ENCODE results near the gene SUSD6. TPM values are rescaled to one million over a fixed set of nuclear protein-coding genes. Genes with fewer than 3 reads are reported as not detected.

Gene SUSD6
- total RNA-seq, 2 donors from 2014 or later: 24.6 to 25.1 TPM

DNA sequence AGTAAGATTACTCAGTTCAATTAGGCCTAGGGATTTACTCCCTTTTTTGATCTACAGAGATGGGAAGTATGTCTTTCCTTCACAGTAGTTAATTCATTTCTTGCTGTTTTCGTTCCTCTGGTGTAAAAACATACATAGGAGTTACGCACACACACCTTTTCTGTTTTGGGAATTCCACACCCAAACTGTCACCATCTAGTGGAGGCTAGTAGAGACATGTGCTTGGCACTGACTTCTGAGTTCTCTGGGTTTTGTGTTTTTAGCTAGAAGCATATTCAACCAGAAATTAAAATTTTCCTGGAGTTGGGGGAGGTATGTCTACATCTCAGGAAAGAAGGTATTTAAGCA lies 1.4 kb downstream of the SUSD6 start:
- peaks cover 62% of the 10 kb centered on the region for H3K4me1 ChIP-seq
- no peaks in the 10 kb centered on the region for H3K27me3 ChIP-seq
- ATAC-seq (no peak), DNase-seq (no peak)
- H3K36me3 ChIP-seq (replicated peaks in 1 of 2; ENCODE audit: insufficient read depth in 1 of 2, low read depth in 2 of 2): no peaks in the 10 kb centered on the region
- peak overlapping the region; percentile 73 to 99 (median 92) for H3K27ac ChIP-seq
- no peaks in the 10 kb centered on the region for H3K9me3 ChIP-seq
- intact Hi-C loops (cut with DNase I): loop anchor here (10.0 kb wide), 1 partner anchor 52 kb away; no protein-coding TSS in a partner anchor
- WGBS, 2 donors: 0 to 7% methylated on average over 2 of the region's 2 CpGs
- peak overlapping the region; percentile 3 to 51 for H3K4me3 ChIP-seq
- no peak for TF ChIP-seq POLR2A (IDR thresholded peaks at IDR 0.05)
- TF ChIP-seq, protein P1, sequence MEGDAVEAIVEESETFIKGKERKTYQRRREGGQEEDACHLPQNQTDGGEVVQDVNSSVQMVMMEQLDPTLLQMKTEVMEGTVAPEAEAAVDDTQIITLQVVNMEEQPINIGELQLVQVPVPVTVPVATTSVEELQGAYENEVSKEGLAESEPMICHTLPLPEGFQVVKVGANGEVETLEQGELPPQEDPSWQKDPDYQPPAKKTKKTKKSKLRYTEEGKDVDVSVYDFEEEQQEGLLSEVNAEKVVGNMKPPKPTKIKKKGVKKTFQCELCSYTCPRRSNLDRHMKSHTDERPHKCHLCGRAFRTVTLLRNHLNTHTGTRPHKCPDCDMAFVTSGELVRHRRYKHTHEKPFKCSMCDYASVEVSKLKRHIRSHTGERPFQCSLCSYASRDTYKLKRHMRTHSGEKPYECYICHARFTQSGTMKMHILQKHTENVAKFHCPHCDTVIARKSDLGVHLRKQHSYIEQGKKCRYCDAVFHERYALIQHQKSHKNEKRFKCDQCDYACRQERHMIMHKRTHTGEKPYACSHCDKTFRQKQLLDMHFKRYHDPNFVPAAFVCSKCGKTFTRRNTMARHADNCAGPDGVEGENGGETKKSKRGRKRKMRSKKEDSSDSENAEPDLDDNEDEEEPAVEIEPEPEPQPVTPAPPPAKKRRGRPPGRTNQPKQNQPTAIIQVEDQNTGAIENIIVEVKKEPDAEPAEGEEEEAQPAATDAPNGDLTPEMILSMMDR (IDR thresholded peaks at IDR 0.05): peak in 1 of 7 experiments; percentile 14

DNA sequence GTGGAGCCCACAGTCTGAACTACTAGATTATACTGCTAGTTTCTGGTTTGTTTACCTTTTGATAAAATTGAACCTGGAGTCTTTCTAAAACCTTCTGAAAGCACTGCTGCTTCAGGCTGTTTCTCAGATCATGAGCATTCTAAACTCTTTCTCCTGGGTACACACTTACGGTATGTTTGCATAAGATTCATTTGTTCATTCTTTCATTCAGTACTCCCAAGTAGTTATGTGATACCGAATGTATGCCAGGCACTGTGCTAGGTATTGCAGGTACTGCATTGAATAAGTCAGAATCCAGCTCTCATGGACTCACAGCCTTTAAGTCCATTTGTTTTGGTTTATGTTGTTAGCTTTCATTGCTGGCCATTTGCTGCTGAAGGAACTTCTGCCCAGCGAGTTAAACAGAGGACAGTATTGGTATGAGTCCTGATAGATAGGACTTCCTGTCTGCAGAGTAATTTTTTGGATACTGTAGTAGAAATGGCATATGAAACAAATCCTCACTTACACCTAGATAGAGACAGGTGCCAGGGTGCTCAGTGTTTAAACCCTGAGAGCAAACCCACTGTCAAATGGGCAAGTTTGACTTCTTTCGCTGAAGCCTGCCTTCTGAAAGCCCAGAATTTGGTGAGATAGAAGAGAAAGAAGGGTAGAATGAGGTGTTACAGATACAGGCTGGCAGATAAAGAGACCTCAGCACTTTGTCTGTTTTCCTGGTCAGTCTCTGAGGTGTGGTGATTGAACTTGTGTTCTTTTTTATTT lies 2.1 kb downstream of the SUSD6 start:
- intact Hi-C loops (cut with DNase I): loop anchor here (10.0 kb wide), 1 partner anchor 51 kb away; no protein-coding TSS in a partner anchor
- ATAC-seq: no peak
- WGBS, 2 donors: 27 to 30% methylated on average over 4 of the region's 4 CpGs

DNA sequence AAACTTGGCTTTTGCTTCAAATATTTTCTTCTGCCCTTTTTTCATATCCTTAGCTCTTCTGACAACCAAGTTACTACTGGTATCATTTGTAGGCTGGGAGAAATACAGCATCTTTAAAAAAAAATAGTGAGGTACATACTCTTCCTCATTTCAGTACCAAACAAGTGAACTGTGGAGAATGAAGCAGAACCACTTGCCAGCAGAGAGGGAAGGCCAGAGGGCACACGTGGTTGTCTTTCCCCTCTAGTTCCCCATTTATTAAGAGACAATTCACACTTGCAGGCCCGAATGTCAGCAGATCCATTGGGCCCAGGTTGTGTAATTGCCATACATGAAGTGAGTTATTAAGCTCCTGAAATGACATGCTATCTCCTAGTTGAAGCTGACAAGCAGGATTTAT lies 3.2 kb downstream of the SUSD6 start:
- ATAC-seq: no peak

More for the DNA sequence above, 2.1 kb downstream of the SUSD6 start:
- H3K36me3 ChIP-seq (replicated peaks in 1 of 2; ENCODE audit: insufficient read depth in 1 of 2, low read depth in 2 of 2): no peaks in the 10 kb centered on the region
- H3K4me1 ChIP-seq: peaks cover 69% of the 10 kb centered on the region
- no peaks in the 10 kb centered on the region for H3K9me3 ChIP-seq
- H3K4me3 ChIP-seq: no peak overlapping the region
- H3K27me3 ChIP-seq: no peaks in the 10 kb centered on the region
- peak overlapping the region; percentile 8 to 99 (median 83) for H3K27ac ChIP-seq
- TF ChIP-seq, protein P1 (IDR thresholded peaks at IDR 0.05): no peak
- no peak for TF ChIP-seq POLR2A (IDR thresholded peaks at IDR 0.05)
- DNase-seq: no peak

DNA sequence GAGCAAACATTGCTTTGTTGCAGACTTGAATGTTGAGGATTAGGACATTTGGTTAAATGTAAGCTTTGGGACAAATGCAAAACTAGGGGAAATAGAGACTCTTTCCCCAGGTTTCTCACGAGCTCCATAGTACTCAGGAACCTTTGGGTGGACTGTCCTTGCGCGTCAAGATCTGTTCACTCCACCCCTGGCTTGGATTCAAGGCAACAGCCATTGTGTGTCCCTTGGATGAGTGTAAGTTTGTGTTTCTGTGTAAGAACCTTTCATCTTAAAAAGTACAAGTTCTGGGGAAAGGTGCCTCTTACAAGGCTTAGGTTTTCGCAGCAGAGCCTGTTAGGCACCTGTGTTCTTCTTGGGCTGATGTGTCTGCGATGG lies 3.7 kb downstream of the SUSD6 start:
- Histone ChIP-seq H3K27ac (peak overlapping the region in 3 of 4 donors; percentile 63 to 99 (median 93)), H3K27me3 (no peaks in the 10 kb centered on the region), H3K36me3 (replicated peaks in 1 of 2; ENCODE audit: insufficient read depth in 1 of 2, low read depth in 2 of 2) (no peaks in the 10 kb centered on the region), H3K4me1 (peaks cover 83% of the 10 kb centered on the region), H3K9me3 (no peaks in the 10 kb centered on the region), H3K4me3 (no peak overlapping the region)
- 57 to 62% methylated on average over 5 of the region's 5 CpGs for WGBS, 2 donors
- intact Hi-C loops (cut with DNase I): loop anchor here (10.0 kb wide), 1 partner anchor 50 kb away; no protein-coding TSS in a partner anchor
- no peak for ATAC-seq
- no peak for DNase-seq
- TF ChIP-seq, protein P1 (IDR thresholded peaks at IDR 0.05): no peak
- no peak for TF ChIP-seq POLR2A (IDR thresholded peaks at IDR 0.05)

More for the DNA sequence above, 3.2 kb downstream of the SUSD6 start:
- no peaks in the 10 kb centered on the region for H3K27me3 ChIP-seq
- peaks cover 79% of the 10 kb centered on the region for H3K4me1 ChIP-seq
- H3K9me3 ChIP-seq: no peaks in the 10 kb centered on the region
- H3K36me3 ChIP-seq (replicated peaks in 1 of 2; ENCODE audit: insufficient read depth in 1 of 2, low read depth in 2 of 2): no peaks in the 10 kb centered on the region
- DNase-seq: peak in 1 of 4 donors; percentile 70
- H3K27ac ChIP-seq: peak overlapping the region in 3 of 4 donors; percentile 63 to 99 (median 93)
- no peak overlapping the region for H3K4me3 ChIP-seq
- peak in 1 of 3 donors; percentile 39 for TF ChIP-seq POLR2A (IDR thresholded peaks at IDR 0.05)
- TF ChIP-seq, protein P1 (IDR thresholded peaks at IDR 0.05): no peak
- intact Hi-C loops (cut with DNase I): loop anchor here (10.0 kb wide), 1 partner anchor 50 kb away; no protein-coding TSS in a partner anchor
- WGBS, 2 donors: 12 to 21% methylated on average over 2 of the region's 2 CpGs
